CD4-positive, alpha-beta T cell (primary cell): ENCODE results near the gene PLK3. TPM values are rescaled to one million over a fixed set of nuclear protein-coding genes. Genes with fewer than 3 reads are reported as not detected.

Source experiments
- ATAC-seq: fragments of 200-7000 bp; cut with Tn5 transposase; one replicate; pipeline ENCODE4 v1.10.0; 2022; ENCODE audit warnings: mild to moderate bottlenecking; ENCODE audit not compliant: poor library complexity
- CTCF ChIA-PET: fragments of 350-600 bp; sonication (Branson Sonifier 250); formaldehyde crosslinking; loops from one replicate; lab custom pipeline; 2021; ENCODE audit warnings: antibody characterized with exemption, inconsistent platforms; lab: Charles Lee
- POLR2A ChIA-PET: fragments of 350-600 bp; sonication (Branson Sonifier 250); formaldehyde crosslinking; loops from one replicate; lab custom pipeline; 2021; ENCODE audit warnings: antibody characterized with exemption, inconsistent platforms; lab: Charles Lee
- DNase-seq, 14 experiments: peaks; one replicate each; pipeline ENCODE4 v3.0.0-alpha.2; 2013 to 2020; ENCODE audit warnings: mixed read lengths in 2 of 14
- H3K27ac ChIP-seq, 2 donors: one replicate each; pipeline versions ENCODE4 v1.5.1 to v1.7.0; 2013; ENCODE audit warnings: low read length in 2 of 2, low read depth in 1 of 2, mild to moderate bottlenecking in 1 of 2
- H3K27me3 ChIP-seq, 2 experiments: 1 replicate in 1 of 2; 2 replicates in 1 of 2; pipeline versions ENCODE4 v1.6.1 to v1.7.0; 2013; ENCODE audit warnings: low read length in 2 of 2, control low read depth in 1 of 2, mild to moderate bottlenecking in 1 of 2, moderate library complexity in 1 of 2; ENCODE audit not compliant: insufficient read depth in 2 of 2, control insufficient read depth in 1 of 2
- H3K36me3 ChIP-seq: one replicate; pipeline ENCODE4 v1.6.1; 2013; ENCODE audit warnings: low read length, control low read depth; ENCODE audit not compliant: insufficient read depth
- H3K4me1 ChIP-seq: one replicate; pipeline ENCODE4 v1.6.1; 2013; ENCODE audit warnings: low read length, control low read depth; ENCODE audit not compliant: insufficient read depth
- H3K4me3 ChIP-seq: one replicate; pipeline ENCODE4 v1.5.1; 2013; ENCODE audit warnings: mild to moderate bottlenecking, low read length, moderate library complexity
- H3K9me3 ChIP-seq, 2 experiments: 1 replicate in 1 of 2; 2 replicates in 1 of 2; pipeline versions ENCODE4 v1.6.1 to v1.7.0; 2013; ENCODE audit warnings: low read length in 2 of 2, mild to moderate bottlenecking in 2 of 2, control low read depth in 1 of 2, moderate library complexity in 1 of 2; ENCODE audit not compliant: control insufficient read depth in 1 of 2, insufficient read depth in 1 of 2
- H3K27ac Mint-ChIP-seq: one replicate; pipeline ENCODE4 v1.8.0; 2020; ENCODE audit warnings: mixed read lengths
- H3K27me3 Mint-ChIP-seq: one replicate; pipeline ENCODE4 v1.8.0; 2021; ENCODE audit warnings: mixed read lengths
- H3K36me3 Mint-ChIP-seq: one replicate; pipeline ENCODE4 v1.8.0; 2021; ENCODE audit warnings: low read depth, mixed read lengths
- H3K4me1 Mint-ChIP-seq: one replicate; pipeline ENCODE4 v1.8.0; 2021; ENCODE audit warnings: low read depth, mixed read lengths
- H3K4me3 Mint-ChIP-seq: one replicate; pipeline ENCODE4 v1.8.0; 2020; ENCODE audit warnings: mild to moderate bottlenecking, mixed read lengths
- H3K9me3 Mint-ChIP-seq: one replicate; pipeline ENCODE4 v1.8.0; 2020; ENCODE audit warnings: mixed read lengths
- CTCF ChIP-seq: fragments of 200-600 bp; IDR thresholded peaks from one replicate; pipeline ENCODE4 v1.8.0; 2022; ENCODE audit warnings: antibody characterized with exemption, mild to moderate bottlenecking
- intact Hi-C, 2 experiments: fragments of 100-400 bp; cut with DNase I in 1 of 2; cut with micrococcal nuclease in 1 of 2; formaldehyde crosslinking; loops; one replicate each; pipeline versions ENCODE4 v1.15.1 to v1.9.0; 2023 to 2025; cut with DNase I, micrococcal nuclease
- total RNA-seq, 174 experiments: library from RNA in 2 of 174; stranded (reverse) in 2 of 174; gene quantifications; one replicate each; pipeline ENCODE4 v1.2.3 and lab custom pipeline; 2021 to 2026

The PLK3 gene
- total RNA-seq, 2 experiments from 2014 or later, result 794 TPM

- H3K27me3 ChIP-seq, result no peaks in the 10 kb centered on the region
- peak; percentile 17 for ATAC-seq
- H3K9me3 ChIP-seq, result no peaks in the 10 kb centered on the region
- Mint-ChIP-seq H3K27me3 (no peaks in the 10 kb centered on the region), H3K9me3 (no peaks in the 10 kb centered on the region), H3K4me3 (peak overlapping the region; percentile 90), H3K36me3 (peaks cover 51% of the 10 kb centered on the region), H3K4me1 (peaks cover 54% of the 10 kb centered on the region), H3K27ac (peak overlapping the region; percentile 89)
- H3K4me1 ChIP-seq, result peaks cover 33% of the 10 kb centered on the region
- intact Hi-C loops, result loop anchor here (1.0 to 10.0 kb wide), 9 partner anchors 35 to 719 kb away; partner anchors contain the start of genes RNU5D-1 (in 2 of the 2), ARMH1 (in 1 of the 2), EIF2B3 (in 1 of the 2) and MUTYH (in 1 of the 2)
- TF ChIP-seq CTCF, result no peak
- H3K27ac ChIP-seq, result peak overlapping the region; percentile 91
- CTCF ChIA-PET, result interaction anchor here (1.3 to 3.8 kb wide), 5 partner anchors 9 to 47 kb away, joined by 8 to 20 read pairs (median 11); partner anchors contain the start of genes PLK3 and RNU5D-1
- POLR2A ChIA-PET, result interaction anchor here (0.7 to 4.5 kb wide), 31 partner anchors 9 to 910 kb away, joined by 3 to 65 read pairs (median 6); partner anchors contain the start of genes BEST4, BTBD19, CCDC163 and DYNLT4
- H3K36me3 ChIP-seq, result peaks cover 45% of the 10 kb centered on the region
- peak in 8 of 14 experiments; percentile 20 to 64 (median 27) for DNase-seq
- peak overlapping the region; percentile 77 for H3K4me3 ChIP-seq
Observed at GRCh38 chr1:44775930-44776729, 24.0 kb upstream of the PLK3 start.

- ATAC-seq (no peak), DNase-seq (no peak)
- H3K4me1 ChIP-seq, result peaks cover 33% of the 10 kb centered on the region
- ChIA-PET CTCF (interaction anchor here (1.9 to 3.8 kb wide), 3 partner anchors 8 to 45 kb away, joined by 11 to 20 read pairs (median 14); partner anchors contain the start of genes PLK3 and RNU5D-1), POLR2A (interaction anchor here (0.7 to 4.5 kb wide), 16 partner anchors 9 to 723 kb away, joined by 4 to 65 read pairs (median 18); partner anchors contain the start of genes BEST4, BTBD19, CCDC163 and DYNLT4)
- peak overlapping the region; percentile 89 for H3K27ac Mint-ChIP-seq
- peaks cover 50% of the 10 kb centered on the region for H3K36me3 ChIP-seq
- no peaks in the 10 kb centered on the region for H3K9me3 ChIP-seq
- no peaks in the 10 kb centered on the region for H3K9me3 Mint-ChIP-seq
- TF ChIP-seq CTCF, result no peak
- H3K27me3 ChIP-seq, result no peaks in the 10 kb centered on the region
- H3K4me3 ChIP-seq, result peak overlapping the region; percentile 77
- peaks cover 57% of the 10 kb centered on the region for H3K36me3 Mint-ChIP-seq
- intact Hi-C loops, result loop anchor here in 1 of 2 experiments (2.0 to 10.0 kb wide), 7 partner anchors 36 to 718 kb away; partner anchors contain the start of genes ARMH1, MUTYH, RNU5D-1 and TESK2
- peaks cover 54% of the 10 kb centered on the region for H3K4me1 Mint-ChIP-seq
- peak overlapping the region; percentile 91 for H3K27ac ChIP-seq
- peak overlapping the region; percentile 90 for H3K4me3 Mint-ChIP-seq
- H3K27me3 Mint-ChIP-seq, result no peaks in the 10 kb centered on the region
Observed at GRCh38 chr1:44776730-44777068, 23.5 kb upstream of the PLK3 start.

- TF ChIP-seq CTCF, result no peak
- H3K4me1 Mint-ChIP-seq, result peaks cover 54% of the 10 kb centered on the region
- H3K27me3 ChIP-seq, result no peaks in the 10 kb centered on the region
- peak overlapping the region; percentile 90 for H3K4me3 Mint-ChIP-seq
- H3K4me1 ChIP-seq, result peaks cover 33% of the 10 kb centered on the region
- intact Hi-C loops, result loop anchor here in 1 of 2 experiments (2.0 to 10.0 kb wide), 7 partner anchors 37 to 717 kb away; partner anchors contain the start of genes ARMH1, MUTYH, RNU5D-1 and TESK2
- H3K27ac Mint-ChIP-seq, result peak overlapping the region; percentile 89
- no peak for ATAC-seq
- no peak for DNase-seq
- peak overlapping the region in 1 of 2 donors; percentile 91 for H3K27ac ChIP-seq
- no peaks in the 10 kb centered on the region for H3K9me3 Mint-ChIP-seq
- CTCF ChIA-PET, result interaction anchor here (1.0 to 3.8 kb wide), 4 partner anchors 22 to 71 kb away, joined by 3 to 20 read pairs (median 8); partner anchors contain the start of genes PLK3 and RNU5D-1
- no peak overlapping the region for H3K4me3 ChIP-seq
- POLR2A ChIA-PET, result interaction anchor here (0.7 to 4.5 kb wide), 5 partner anchors 8 to 56 kb away, joined by 3 to 65 read pairs (median 8); partner anchors contain the start of genes BEST4 and RNU5D-1
- no peaks in the 10 kb centered on the region for H3K9me3 ChIP-seq
- peaks cover 50% of the 10 kb centered on the region for H3K36me3 ChIP-seq
- no peaks in the 10 kb centered on the region for H3K27me3 Mint-ChIP-seq
- H3K36me3 Mint-ChIP-seq, result peaks cover 57% of the 10 kb centered on the region
Observed at GRCh38 chr1:44777547-44777946, 22.6 kb upstream of the PLK3 start.
